ENCODE data around the gene CTDSP2. TPM values are rescaled to one million over a fixed set of nuclear protein-coding genes. Genes with fewer than 3 reads are reported as not detected.

CTDSP2 gene
- total RNA-seq, 2 donors from 2014 or later, result 170 to 222 TPM

DNA sequence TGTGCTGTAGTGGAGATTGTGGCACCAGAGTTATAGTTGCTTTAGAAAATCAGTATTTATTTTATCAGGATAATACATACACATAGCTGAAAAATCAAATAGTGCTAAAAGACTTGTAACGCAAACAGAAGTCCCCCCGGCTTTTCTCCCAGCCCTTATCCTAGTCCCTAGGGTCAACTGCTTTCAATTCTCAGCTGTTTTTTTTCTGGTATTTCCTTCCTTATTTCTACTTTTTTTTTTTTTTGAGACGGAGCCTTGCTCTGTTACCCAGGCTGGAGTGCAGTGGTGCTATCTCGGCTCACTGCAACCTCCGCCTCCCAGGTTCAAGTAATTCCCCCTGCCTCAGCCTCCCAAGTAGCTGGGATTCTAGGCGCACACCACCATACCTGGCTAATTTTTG, 8.4 kb upstream of the CTDSP2 start:
- Histone ChIP-seq H3K36me3 (no peaks in the 10 kb centered on the region), H3K9me3 (no peaks in the 10 kb centered on the region), H3K27ac (no peak overlapping the region), H3K4me1 (ENCODE audit: control insufficient read depth in 1 of 2, low read depth in 2 of 2) (peaks cover 22 to 40% of the 10 kb centered on the region in 2 donors), H3K27me3 (replicated peaks; ENCODE audit: insufficient read depth) (no peaks in the 10 kb centered on the region), H3K4me3 (no peak overlapping the region)
- DNase-seq (ENCODE audit: low spot score) (no peak), ATAC-seq (ENCODE audit: insufficient number of reproducible peaks, low FRiP score, low read depth) (no peak)
- TF ChIP-seq, protein P1, sequence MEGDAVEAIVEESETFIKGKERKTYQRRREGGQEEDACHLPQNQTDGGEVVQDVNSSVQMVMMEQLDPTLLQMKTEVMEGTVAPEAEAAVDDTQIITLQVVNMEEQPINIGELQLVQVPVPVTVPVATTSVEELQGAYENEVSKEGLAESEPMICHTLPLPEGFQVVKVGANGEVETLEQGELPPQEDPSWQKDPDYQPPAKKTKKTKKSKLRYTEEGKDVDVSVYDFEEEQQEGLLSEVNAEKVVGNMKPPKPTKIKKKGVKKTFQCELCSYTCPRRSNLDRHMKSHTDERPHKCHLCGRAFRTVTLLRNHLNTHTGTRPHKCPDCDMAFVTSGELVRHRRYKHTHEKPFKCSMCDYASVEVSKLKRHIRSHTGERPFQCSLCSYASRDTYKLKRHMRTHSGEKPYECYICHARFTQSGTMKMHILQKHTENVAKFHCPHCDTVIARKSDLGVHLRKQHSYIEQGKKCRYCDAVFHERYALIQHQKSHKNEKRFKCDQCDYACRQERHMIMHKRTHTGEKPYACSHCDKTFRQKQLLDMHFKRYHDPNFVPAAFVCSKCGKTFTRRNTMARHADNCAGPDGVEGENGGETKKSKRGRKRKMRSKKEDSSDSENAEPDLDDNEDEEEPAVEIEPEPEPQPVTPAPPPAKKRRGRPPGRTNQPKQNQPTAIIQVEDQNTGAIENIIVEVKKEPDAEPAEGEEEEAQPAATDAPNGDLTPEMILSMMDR (IDR thresholded peaks at IDR 0.05), result no peak

DNA sequence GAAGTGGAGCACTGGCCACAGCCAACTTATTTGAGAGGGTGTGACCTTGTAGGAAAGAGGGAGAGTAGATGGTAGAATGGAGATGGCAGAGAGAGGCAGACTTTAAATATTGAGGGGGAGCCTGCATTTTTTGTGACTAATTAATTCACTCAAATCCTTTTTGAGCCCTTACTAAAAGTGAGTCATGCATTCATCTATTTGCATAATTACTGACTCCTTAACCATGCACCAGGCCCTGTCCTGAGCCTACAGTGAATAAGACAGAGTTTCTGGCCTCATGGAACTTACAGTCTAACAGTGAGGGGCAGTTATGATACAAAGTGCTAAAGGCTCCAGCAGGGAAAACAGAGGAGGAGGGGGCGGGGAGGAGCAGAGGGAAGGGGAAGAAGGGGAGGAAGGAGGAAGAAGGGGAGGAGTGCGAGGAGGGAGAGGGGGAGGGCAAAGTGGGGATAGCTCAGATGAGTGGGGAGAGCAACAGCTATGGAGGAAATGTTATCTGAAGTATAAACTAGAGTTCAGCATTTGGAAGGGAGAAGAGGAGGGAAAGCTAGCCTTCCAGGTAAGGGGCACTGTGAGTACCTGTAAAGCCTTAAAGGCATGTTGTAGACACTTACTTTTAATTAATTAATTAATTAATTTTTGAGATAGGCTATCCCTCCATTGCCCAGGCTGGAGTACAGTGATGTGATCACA, 7.5 kb upstream of the CTDSP2 start:
- Histone ChIP-seq H3K4me1 (ENCODE audit: control insufficient read depth in 1 of 2, low read depth in 2 of 2) (peaks cover 22 to 41% of the 10 kb centered on the region in 2 donors), H3K9me3 (no peaks in the 10 kb centered on the region), H3K4me3 (no peak overlapping the region), H3K27me3 (replicated peaks; ENCODE audit: insufficient read depth) (no peaks in the 10 kb centered on the region), H3K27ac (peak overlapping the region; percentile 90 to 91), H3K36me3 (no peaks in the 10 kb centered on the region)
- TF ChIP-seq, protein P1 (IDR thresholded peaks at IDR 0.05), result no peak
- ATAC-seq (ENCODE audit: insufficient number of reproducible peaks, low FRiP score, low read depth) (no peak), DNase-seq (ENCODE audit: low spot score) (no peak)

DNA sequence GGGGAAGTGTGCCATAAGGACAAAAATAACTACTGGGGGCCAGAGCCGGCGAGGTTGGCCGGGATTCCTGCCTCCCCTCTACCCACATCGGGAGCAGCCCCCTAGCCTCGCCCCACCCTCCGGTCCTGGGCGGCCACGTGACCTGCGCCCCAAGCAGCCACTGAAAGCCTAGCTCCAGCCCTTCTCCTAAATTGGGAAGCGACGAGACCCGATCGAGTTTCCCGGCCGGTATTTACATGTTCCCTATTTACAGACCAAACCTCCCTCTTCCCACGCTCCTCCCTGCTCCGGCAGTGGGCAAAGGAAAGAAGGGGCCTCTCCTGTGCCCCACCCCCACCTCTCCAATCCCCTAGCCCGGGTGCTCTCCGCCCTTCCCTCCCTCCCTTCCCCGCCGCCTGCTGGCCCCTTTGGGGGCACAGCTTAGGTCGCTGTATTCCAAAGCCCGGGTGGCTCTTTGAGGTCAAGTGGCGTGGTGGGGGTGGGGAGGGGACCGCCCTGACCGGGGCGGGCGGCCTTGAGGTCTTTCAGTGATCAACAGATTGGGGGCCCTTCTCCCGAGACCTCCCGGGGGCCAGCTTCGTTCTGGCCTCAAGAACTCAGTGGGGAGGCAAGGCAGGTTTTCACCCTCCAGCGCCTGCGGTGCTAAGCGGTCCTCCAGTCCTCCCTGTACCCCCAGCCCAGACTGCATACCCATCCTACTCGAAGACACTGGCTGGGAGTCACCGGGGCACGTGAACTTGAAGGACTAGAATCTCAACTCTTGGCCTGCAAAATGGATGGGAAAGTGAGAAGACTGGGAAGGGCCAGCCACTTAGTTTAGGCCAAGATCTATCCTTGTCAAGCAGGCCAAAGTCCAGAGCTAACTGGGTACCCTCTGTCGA, 6.3 kb upstream of the CTDSP2 start:
- Histone ChIP-seq H3K27me3 (replicated peaks; ENCODE audit: insufficient read depth) (no peaks in the 10 kb centered on the region), H3K36me3 (no peaks in the 10 kb centered on the region), H3K4me3 (peak overlapping the region; percentile 73), H3K4me1 (ENCODE audit: control insufficient read depth in 1 of 2, low read depth in 2 of 2) (peaks cover 22 to 47% of the 10 kb centered on the region in 2 donors), H3K27ac (peak overlapping the region; percentile 90 to 91), H3K9me3 (no peaks in the 10 kb centered on the region)
- no peak for DNase-seq (ENCODE audit: low spot score)
- TF ChIP-seq, protein P1 (IDR thresholded peaks at IDR 0.05), result peak; percentile 55
- peak; percentile 51 for ATAC-seq (ENCODE audit: insufficient number of reproducible peaks, low FRiP score, low read depth)

DNA sequence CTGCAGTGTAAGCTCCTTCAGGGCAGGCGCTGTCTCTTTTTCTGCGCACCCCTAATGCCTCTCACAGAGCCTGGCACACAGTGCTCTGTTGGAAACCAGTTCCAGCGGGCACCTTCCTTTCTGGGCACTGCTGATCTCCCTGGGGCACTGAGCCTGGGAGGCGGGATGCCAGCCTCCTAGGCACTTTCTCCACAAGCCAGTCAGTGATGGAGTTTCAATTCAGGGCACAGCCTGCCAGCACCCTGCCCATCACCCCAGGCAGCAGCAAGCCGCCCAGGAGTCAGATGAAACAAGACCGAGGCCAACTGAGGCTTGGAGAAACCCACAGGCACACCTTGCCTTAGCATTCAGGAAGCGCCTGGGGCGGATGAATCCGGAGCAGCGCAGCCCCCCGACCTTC, 5.7 kb upstream of the CTDSP2 start:
- peak overlapping the region; percentile 90 to 91 for H3K27ac ChIP-seq
- H3K27me3 ChIP-seq (replicated peaks; ENCODE audit: insufficient read depth), result no peaks in the 10 kb centered on the region
- DNase-seq (ENCODE audit: low spot score) (no peak), ATAC-seq (ENCODE audit: insufficient number of reproducible peaks, low FRiP score, low read depth) (peak; percentile 47)
- peaks cover 24 to 50% of the 10 kb centered on the region in 2 donors for H3K4me1 ChIP-seq (ENCODE audit: control insufficient read depth in 1 of 2, low read depth in 2 of 2)
- H3K4me3 ChIP-seq, result peak overlapping the region; percentile 73
- no peaks in the 10 kb centered on the region for H3K36me3 ChIP-seq
- TF ChIP-seq, protein P1 (IDR thresholded peaks at IDR 0.05), result no peak
- no peaks in the 10 kb centered on the region for H3K9me3 ChIP-seq

DNA sequence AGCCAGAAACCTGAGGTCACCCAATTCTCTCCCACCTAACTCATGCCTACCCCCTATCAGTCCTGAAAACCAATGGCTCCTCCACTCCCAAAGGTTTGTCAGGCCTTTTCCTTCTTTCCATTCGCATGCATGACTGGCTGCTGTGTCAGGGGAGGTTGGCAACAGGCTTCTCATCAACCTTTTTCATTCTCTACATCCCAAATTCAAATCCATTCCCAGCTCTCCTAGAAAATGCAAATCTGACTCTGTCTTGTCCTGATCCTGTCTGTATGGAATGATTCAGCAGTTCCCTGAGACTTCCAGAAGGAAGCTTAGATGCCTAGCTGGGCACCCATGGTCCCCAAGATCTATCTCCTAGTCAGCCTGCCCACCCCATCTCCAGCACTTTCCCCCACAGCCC, 5.0 kb upstream of the CTDSP2 start:
- H3K9me3 ChIP-seq, result no peaks in the 10 kb centered on the region
- H3K4me3 ChIP-seq, result peak overlapping the region; percentile 73
- ATAC-seq (ENCODE audit: insufficient number of reproducible peaks, low FRiP score, low read depth), result no peak
- H3K27ac ChIP-seq, result peak overlapping the region; percentile 90 to 91
- no peak for DNase-seq (ENCODE audit: low spot score)
- TF ChIP-seq, protein P1 (IDR thresholded peaks at IDR 0.05), result no peak
- H3K4me1 ChIP-seq (ENCODE audit: control insufficient read depth in 1 of 2, low read depth in 2 of 2), result peaks cover 25 to 50% of the 10 kb centered on the region in 2 donors
- H3K27me3 ChIP-seq (replicated peaks; ENCODE audit: insufficient read depth), result no peaks in the 10 kb centered on the region
- no peaks in the 10 kb centered on the region for H3K36me3 ChIP-seq
